Right atrium auricular region (tissue), 2 donors: ENCODE data around the gene AIF1L. TPM values are rescaled to one million over a fixed set of nuclear protein-coding genes. Genes with fewer than 3 reads are reported as not detected.

Source experiments
- DNase-seq: peaks from one replicate; pipeline ENCODE4 v3.0.0-alpha.2; 2019; ENCODE audit warnings: low spot score
- H3K27ac ChIP-seq, 2 donors: fragments of 200-600 bp; sonication (generic); 1 replicate in 1 of 2; 2 replicates in 1 of 2; pipeline ENCODE4 v1.5.1; 2016 to 2019
- H3K27me3 ChIP-seq, 2 donors: fragments of 200-600 bp; sonication (generic); one replicate each; pipeline versions ENCODE4 v1.5.1 to v1.6.0; 2017 to 2019
- H3K36me3 ChIP-seq: fragments of 200-600 bp; sonication (generic); one replicate; pipeline ENCODE4 v1.5.1; 2016
- H3K4me1 ChIP-seq, 2 donors: fragments of 200-600 bp; sonication (generic); one replicate each; pipeline versions ENCODE4 v1.5.1 to v1.6.0; 2017 to 2019
- H3K4me3 ChIP-seq, 2 donors: fragments of 200-600 bp; sonication (generic); 1 replicate in 1 of 2; 2 replicates in 1 of 2; pipeline ENCODE4 v1.5.1; 2017 to 2019; ENCODE audit warnings: mild to moderate bottlenecking in 1 of 2, moderate library complexity in 1 of 2
- H3K9me3 ChIP-seq, 2 donors: fragments of 200-600 bp; sonication (generic); one replicate each; pipeline ENCODE4 v1.5.1; 2019
- CTCF ChIP-seq, 2 donors: fragments of 200-600 bp; sonication (generic); IDR thresholded peaks; one replicate each; pipeline ENCODE4 v1.5.1; 2019; ENCODE audit warnings: antibody characterized with exemption in 2 of 2
- total RNA-seq, 2 donors: library from RNA; depleted of rRNA; stranded (reverse); fragments of >200 nt; gene quantifications; one replicate each; pipeline ENCODE4 v1.1.0, GENCODE V29; 2016

The AIF1L gene
- total RNA-seq, 2 donors from 2014 or later: 15.4 to 27.3 TPM

- Histone ChIP-seq H3K27me3 (no peaks in the 10 kb centered on the region), H3K4me3 (no peak overlapping the region), H3K9me3 (no peaks in the 10 kb centered on the region), H3K4me1 (peaks cover 0 to 3% of the 10 kb centered on the region in 2 donors), H3K36me3 (no peaks in the 10 kb centered on the region), H3K27ac (no peak overlapping the region)
- TF ChIP-seq CTCF (IDR thresholded peaks at IDR 0.05): no peak
- DNase-seq: no peak
These were observed 33.4 kb upstream of the AIF1L start for GRCh38 chr9:131062969-131063368.

- Histone ChIP-seq H3K4me1 (peaks cover 0 to 20% of the 10 kb centered on the region in 2 donors), H3K9me3 (no peaks in the 10 kb centered on the region), H3K27ac (no peak overlapping the region), H3K36me3 (no peaks in the 10 kb centered on the region), H3K4me3 (no peak overlapping the region), H3K27me3 (no peaks in the 10 kb centered on the region)
- no peak for DNase-seq
- TF ChIP-seq CTCF (IDR thresholded peaks at IDR 0.05): no peak
These were observed 30.7 kb upstream of the AIF1L start for GRCh38 chr9:131065599-131065998.

GRCh38 chr9:131067625-131068024 is 28.7 kb upstream of the AIF1L start:
- no peak for TF ChIP-seq CTCF (IDR thresholded peaks at IDR 0.05)
- Histone ChIP-seq H3K4me1 (peaks cover 0 to 20% of the 10 kb centered on the region in 2 donors), H3K27ac (peak overlapping the region in 1 of 2 donors; percentile 51), H3K36me3 (no peaks in the 10 kb centered on the region), H3K27me3 (no peaks in the 10 kb centered on the region), H3K4me3 (no peak overlapping the region), H3K9me3 (no peaks in the 10 kb centered on the region)
- no peak for DNase-seq

- no peak overlapping the region for H3K4me3 ChIP-seq
- no peaks in the 10 kb centered on the region for H3K9me3 ChIP-seq
- DNase-seq: no peak
- no peaks in the 10 kb centered on the region for H3K36me3 ChIP-seq
- peaks cover 0 to 20% of the 10 kb centered on the region in 2 donors for H3K4me1 ChIP-seq
- no peak for TF ChIP-seq CTCF (IDR thresholded peaks at IDR 0.05)
- no peaks in the 10 kb centered on the region for H3K27me3 ChIP-seq
- H3K27ac ChIP-seq: peak overlapping the region in 1 of 2 donors; percentile 51
These were observed 28.1 kb upstream of the AIF1L start for GRCh38 chr9:131068076-131068816.

- no peak overlapping the region for H3K4me3 ChIP-seq
- no peaks in the 10 kb centered on the region for H3K36me3 ChIP-seq
- no peak overlapping the region for H3K27ac ChIP-seq
- TF ChIP-seq CTCF (IDR thresholded peaks at IDR 0.05): no peak
- DNase-seq: no peak
- H3K4me1 ChIP-seq: peaks cover 0 to 20% of the 10 kb centered on the region in 2 donors
- H3K27me3 ChIP-seq: no peaks in the 10 kb centered on the region
- H3K9me3 ChIP-seq: no peaks in the 10 kb centered on the region
These were observed 26.6 kb upstream of the AIF1L start for GRCh38 chr9:131069699-131070098.
